ENCODE data around the gene NTM.
A peak's percentile ranks its signal among the peaks of the same experiment; 100 is the strongest.
"Not testable (repeated sequence)": the region's sequence is repeated elsewhere in the genome, so short reads cannot be mapped to it uniquely, and the experiment has no call there.

The NTM gene

DNA sequence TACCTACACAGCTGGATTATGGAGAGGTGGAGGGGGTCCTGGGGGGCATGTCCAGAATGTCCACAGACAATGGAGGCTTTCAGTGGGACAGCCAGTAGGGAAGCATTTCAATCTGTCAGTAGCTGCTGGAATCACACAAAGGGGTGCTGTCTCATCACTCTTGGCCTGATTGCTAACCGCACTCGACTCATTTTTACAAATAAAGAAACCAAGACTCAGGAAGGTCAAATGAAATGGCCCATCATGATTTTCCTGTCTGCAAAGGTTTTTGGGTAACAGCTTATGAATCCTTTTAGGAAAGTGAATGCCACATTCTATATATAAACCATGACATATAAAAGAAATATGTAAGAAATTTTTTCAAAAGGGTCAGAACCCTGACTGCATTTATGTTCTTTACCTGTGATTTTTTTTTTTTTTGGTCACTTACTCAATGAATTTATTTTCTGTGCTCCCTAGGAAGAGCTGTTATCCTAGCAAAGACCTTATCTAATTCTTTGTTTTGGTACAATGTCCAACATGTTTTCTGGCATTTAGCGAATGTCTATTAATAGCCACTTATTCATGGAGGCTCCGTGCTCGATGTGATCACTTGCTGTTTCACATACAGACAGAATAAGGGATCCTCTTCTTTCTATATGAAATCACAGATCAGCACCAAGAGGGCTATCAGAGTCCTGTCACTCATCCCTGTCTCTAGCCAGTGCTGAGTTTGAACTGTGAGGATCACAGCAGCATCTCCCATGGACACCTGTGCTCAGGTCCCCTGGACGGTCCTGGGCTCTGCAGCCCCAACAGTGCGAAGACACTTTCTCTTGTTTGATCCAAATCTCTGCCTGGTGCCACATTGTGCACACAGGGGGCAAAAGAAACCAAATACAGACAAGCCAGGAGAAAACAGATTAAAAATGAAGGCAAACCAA is 979.7 kb downstream of the NTM start:
- DNase-seq = no peak

DNA sequence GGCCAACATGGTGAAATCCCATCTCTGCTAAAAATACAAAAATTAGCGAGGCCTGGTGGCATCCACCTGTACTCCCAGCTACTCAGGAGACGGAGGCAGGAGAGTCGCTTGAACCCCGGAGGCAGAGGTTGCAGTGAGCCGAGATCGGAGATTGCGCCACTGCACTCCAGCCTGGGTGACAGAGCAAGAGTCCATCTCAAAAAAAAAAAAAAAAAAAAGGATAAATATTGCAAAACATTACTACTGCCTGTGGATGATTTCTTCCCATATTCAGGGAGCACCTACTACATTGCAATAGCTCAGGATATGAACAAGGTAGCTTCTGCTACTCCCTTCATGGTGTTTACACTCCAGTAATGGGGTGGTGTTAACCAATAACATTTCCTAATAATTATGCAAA is 980.6 kb downstream of the NTM start:
- DNase-seq = no peak

DNA sequence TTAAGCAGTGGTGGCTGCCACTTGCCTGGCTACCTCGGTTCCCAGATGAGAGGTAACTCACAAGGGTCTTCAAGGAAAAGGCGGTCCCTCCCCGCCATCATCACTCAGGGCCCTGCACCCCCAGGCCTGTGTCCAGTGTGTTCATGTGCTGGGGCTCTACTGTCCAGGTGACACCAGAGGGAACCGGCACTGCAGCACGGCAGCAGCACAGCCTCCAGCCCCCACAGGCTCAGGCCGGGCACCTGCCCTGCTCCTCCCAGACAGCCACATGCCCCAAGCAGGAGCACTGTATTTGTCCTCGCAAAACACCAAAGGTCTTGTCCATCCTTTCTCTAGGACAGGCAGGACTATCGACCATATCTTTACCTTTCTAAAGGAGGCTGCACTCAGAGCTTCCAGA is 982.1 kb downstream of the NTM start:
- no peak for DNase-seq

DNA sequence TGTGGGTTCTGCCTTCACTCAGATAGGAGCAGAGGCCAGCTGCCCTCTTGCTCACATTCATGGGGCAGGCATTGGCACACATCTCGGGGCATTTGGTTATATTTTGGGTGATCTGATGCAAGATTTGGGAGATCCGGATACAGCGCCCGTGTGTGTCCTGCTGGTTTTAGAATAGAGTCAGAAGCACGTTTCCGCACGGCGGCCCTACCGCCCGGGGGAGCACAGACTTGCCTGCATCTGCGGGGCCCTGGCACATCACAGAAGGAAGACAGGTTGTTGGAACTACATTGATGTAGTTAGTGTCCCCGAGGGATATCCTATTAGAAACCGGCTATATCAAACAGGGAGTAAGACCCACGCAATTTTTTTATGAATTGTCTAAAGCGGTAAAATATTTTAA is 982.8 kb downstream of the NTM start:
- no peak for DNase-seq

DNA sequence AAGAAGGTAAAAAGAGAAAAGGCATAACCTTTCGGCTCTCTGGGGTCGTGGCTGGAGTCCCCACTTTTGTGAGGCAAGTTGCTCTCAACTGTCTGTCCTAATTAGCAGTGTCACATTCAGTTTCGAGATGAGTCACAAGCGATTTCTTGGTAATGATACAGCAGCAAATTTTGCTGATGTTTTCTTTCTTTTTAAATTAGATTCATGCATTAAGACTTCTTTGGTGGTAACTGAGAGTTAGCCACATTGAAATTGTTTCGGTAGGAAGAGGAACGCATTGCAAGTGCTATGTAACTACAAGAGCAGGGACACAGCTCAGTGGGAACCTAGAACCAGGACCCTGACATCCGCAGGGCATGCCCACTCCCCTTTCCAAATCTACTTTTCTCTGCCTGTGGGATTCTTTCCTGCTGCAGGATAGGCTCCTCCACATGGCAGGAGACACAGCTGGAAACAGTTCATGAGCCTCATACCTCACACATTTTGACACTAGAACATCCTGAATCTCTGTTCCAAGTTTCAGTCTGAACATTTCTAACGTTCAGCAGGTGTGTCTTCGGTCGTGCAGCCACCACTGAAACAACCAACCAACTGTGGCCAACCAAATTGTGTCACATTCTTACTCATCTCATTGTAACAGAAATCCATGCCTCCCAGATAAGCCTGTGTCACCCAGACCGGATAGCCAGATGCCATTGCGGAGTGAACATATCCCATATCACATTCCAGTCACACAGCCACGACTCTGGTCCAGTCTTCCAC is 987.6 kb downstream of the NTM start:
- DNase-seq = no peak

DNA sequence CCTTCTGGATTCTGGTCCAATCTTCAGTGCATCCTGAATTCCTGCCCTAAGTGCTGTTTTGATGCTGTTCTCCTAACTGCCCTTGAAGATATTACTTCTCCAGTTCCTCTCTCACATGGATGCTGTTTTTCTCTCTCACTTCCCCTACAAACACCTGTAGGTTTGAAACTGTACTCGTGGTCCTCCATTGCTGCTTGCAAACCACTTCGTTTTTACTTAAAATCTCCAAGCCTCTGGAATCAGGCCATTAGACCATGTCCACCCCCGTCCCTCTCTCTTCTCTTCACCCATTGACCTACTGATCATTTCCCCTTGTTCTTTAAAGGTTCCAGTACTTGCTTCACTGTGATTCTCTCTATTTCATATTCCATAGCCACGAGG is 988.1 kb downstream of the NTM start:
- DNase-seq = no peak

DNA sequence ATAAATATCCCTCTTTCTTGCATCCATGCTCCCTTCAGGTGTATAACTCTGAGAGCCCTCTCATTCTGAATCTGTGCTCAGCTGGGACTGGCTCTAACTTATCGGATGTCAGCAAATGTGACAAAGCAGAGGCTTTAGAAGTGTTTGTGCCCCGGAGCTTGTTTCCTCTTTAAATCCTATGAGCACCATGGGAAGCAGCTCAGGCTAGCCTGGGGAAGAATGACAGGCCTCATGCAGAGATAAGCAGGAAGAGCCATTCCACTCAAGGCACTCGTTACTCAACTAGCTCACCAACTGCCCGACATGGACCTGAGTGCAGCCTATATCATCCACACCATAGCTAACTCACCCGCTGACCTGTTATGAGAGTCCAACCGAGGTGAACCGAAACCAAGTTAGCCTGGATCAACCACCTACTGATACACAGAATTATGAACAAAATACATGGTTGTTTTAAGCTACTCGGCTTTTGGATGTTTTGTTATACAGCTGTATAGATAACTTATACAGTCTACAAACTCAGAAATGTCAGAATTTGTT is 990.7 kb downstream of the NTM start:
- peak; percentile 10 for DNase-seq

DNA sequence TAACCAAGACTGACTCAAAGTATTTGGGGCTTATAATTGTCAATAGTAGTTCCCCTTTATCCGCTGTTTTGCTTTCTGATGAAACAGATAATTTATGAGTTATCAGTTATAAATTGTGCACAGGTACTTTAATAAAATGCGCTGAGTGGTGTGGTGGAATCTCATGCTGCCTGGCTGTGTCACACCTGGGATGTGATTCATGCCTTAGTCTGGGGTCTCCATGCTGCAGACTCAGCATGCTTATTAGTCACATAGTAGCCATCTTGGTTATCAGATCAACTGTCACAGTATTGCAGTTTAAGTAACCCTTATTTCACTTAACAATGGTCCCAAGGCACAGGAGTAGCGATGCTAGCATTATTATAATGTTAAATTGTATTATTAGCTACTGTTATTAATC is 995.2 kb downstream of the NTM start:
- DNase-seq = no peak

DNA sequence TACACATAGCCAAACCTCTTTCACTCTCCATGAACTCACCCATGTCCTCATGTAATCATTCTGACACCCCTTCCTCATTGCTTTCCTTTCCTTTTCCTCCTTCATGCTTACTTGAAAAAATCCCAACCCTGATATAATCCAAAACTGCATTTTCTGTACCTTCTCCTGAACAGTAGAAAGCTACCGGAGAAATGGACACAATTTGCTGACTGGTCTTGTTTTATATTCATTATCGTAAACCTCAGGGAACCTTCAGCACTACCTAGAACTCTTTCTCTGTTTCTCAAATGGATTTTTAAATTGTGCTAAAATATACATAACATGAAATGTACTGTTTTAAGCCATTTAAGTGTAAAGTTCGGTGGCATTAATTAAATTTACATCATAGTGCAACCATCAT is 996.9 kb downstream of the NTM start:
- no peak for DNase-seq

DNA sequence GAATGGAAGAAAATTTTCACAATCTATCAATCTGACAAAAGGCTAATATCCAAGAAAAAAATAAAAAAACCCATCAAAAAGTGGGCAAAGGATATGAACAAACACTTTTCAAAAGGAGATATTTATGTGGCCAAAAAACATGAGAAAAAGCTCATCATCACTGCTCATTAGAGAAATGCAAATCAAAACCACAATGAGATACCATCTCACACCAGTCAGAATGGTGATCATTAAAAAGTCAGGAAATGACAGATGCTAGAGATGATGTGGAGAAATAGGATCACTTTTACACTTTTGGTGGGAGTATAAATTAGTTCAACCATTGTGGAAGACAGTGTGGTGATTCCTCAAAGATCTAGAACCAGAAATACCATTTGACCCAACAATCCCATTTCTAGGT is 999.7 kb downstream of the NTM start:
- not testable (repeated sequence) for DNase-seq

DNA sequence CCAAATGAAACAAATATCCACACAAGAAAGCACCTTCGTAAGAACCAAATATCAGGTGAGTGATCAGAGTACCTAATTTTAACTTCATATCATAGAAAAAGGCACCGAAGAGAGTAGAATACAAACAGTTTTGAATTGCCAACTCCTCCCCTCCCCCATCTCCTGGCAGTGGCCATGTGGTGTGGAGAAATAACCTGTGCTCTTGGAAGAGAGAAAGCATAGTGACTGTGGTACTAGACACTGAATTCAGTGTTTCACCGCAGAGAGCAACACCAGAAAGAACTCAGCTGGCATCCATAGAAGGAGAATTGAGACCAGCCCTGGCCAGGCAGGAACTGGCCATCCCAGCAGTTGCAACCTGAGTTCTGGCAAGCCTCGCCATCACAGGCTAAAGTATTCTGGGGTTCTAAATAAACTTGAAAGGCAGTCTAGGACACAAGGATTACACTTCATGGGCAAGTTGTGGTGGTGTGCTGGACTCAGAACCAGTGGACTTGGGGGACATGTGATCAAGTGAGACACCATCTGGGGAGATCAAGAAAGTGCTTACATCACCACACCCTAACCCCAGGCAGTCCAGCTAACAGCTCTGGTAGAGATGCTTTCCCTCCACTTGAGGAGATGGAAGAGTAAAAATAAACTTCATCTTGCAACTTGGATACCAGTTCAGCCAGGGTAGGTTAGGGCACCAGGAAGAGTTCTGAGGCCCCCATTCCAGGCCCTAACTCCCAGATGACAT is 1003.2 kb downstream of the NTM start:
- no peak for DNase-seq

DNA sequence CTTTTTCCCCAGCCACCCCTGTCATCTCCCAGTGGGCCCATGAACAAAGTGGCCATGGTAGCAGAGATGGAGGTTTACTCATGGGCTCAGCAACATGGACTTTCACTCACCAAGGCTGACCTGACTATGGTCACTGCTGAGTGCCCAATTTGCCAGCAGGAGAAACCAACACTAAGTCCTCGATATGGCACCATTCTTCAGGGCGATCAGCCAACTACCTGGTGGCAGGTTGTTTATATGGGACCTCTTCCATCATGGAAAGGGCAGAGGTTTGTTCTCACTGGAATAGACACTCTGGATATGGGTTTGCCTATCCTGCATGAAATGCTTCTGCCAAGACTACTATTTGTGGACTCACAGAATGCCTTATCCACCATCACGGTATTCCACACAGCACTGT is 1009.1 kb downstream of the NTM start:
- DNase-seq = no peak

Data from OCI-M1 (cell line).